ENCODE data around the gene DBH. TPM values are rescaled to one million over a fixed set of nuclear protein-coding genes. Genes with fewer than 3 reads are reported as not detected.

DBH gene
- total and polyA plus RNA-seq, 2 donors (not counting 3 experiments of a cell fraction or from before 2014, with no cell fraction given), result not detected

DNA sequence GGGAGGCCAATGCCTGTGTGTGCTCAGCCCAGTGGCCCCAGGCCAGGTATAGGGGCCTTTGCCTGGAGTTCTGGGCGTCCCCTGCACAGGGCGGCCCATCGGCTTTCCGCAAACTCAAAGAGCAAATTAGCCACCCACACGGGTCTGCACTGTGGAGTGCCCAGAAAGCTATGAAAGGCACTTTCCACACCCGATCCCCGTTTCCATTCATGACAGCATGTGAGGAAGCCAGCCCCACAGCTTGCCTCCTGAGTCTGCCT lies 5.2 kb downstream of the DBH start:
- Histone ChIP-seq H3K9ac (replicated peaks; ENCODE audit: extremely low read depth, insufficient read depth, low read length) (no peak overlapping the region), H2AFZ (ENCODE audit: low read depth, low read length) (no peak overlapping the region), H3K79me2 (ENCODE audit: control insufficient read depth, insufficient read depth, low read length) (no peaks in the 10 kb centered on the region), H3K4me3 (replicated peaks in 1 of 3; ENCODE audit: insufficient read depth in 1 of 3, low read depth in 1 of 3, low read length in 3 of 3) (no peak overlapping the region), H4K20me1 (replicated peaks; ENCODE audit: control insufficient read depth, extremely low read depth, insufficient read depth, low read length) (no peaks in the 10 kb centered on the region), H3K27me3 (ENCODE audit: control insufficient read depth in 2 of 2, insufficient read depth in 2 of 2, low read length in 2 of 2) (no peaks in the 10 kb centered on the region), H3K4me2 (ENCODE audit: insufficient read depth, low read length) (no peak overlapping the region), H3K36me3 (ENCODE audit: control insufficient read depth in 2 of 2, extremely low read depth in 1 of 2, insufficient read depth in 2 of 2, low read length in 2 of 2) (no peaks in the 10 kb centered on the region), H3K9me3 (replicated peaks; ENCODE audit: control insufficient read depth, insufficient read depth, low read length) (no peaks in the 10 kb centered on the region), H3K4me1 (ENCODE audit: control insufficient read depth, extremely low read depth, insufficient read depth, low read length) (no peaks in the 10 kb centered on the region), H3K27ac (ENCODE audit: insufficient read depth, low read depth, low read length) (no peak overlapping the region), H3K9me1 (replicated peaks; ENCODE audit: control insufficient read depth, extremely low read depth, insufficient read depth, low read length) (no peaks in the 10 kb centered on the region)
- CTCF ChIA-PET, result no interaction called here
- POLR2A ChIA-PET, result no interaction called here
- dilution Hi-C loops (cut with MboI; ENCODE audit: extremely low pct_ligation_motif_present, low sequenced_read_pairs), result no loop called here
- intact Hi-C loops (cut with micrococcal nuclease), result no loop called here
- no peak for TF ChIP-seq POLR2AphosphoS5 (IDR thresholded peaks at IDR 0.05; ENCODE audit: insufficient read depth, low read depth, low read length)
- TF ChIP-seq MYC (IDR thresholded peaks at IDR 0.05; ENCODE audit: low read depth, low read length), result no peak
- TF ChIP-seq FOS (IDR thresholded peaks at IDR 0.05; ENCODE audit: borderline replicate concordance, insufficient read depth, low read length), result no peak
- no peak for TF ChIP-seq POLR2A (IDR thresholded peaks at IDR 0.05; ENCODE audit: low read depth, low read length)
- DNase-seq (ENCODE audit: low read depth, low spot score) (no peak), FAIRE-seq (no peak)
- no TSS peak for BruUV-seq (replicated peaks)

- TF ChIP-seq FOS (IDR thresholded peaks at IDR 0.05; ENCODE audit: borderline replicate concordance, insufficient read depth, low read length) (no peak), MYC (IDR thresholded peaks at IDR 0.05; ENCODE audit: low read depth, low read length) (no peak), GATA2 (IDR thresholded peaks at IDR 0.05; ENCODE audit: insufficient read depth, insufficient read length, low read depth, low read length) (no peak), POLR2AphosphoS5 (IDR thresholded peaks at IDR 0.05; ENCODE audit: insufficient read depth, low read depth, low read length) (no peak), CTCF (IDR thresholded peaks at IDR 0.05; ENCODE audit: extremely low read depth in 1 of 2, insufficient read depth in 1 of 2, low read depth in 1 of 2, low read length in 2 of 2) (no peak), POLR2A (IDR thresholded peaks at IDR 0.05; ENCODE audit: low read depth, low read length) (no peak), EZH2 (IDR thresholded peaks at IDR 0.05; ENCODE audit: borderline replicate concordance, low read depth, low read length, severe bottlenecking) (no peak), JUN (IDR thresholded peaks at IDR 0.05; ENCODE audit: borderline replicate concordance, insufficient read depth, insufficient read length, low read depth) (no peak)
- TF ChIP-seq, protein P1, sequence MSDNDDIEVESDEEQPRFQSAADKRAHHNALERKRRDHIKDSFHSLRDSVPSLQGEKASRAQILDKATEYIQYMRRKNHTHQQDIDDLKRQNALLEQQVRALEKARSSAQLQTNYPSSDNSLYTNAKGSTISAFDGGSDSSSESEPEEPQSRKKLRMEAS (IDR thresholded peaks at IDR 0.05; ENCODE audit: insufficient read depth, insufficient read length), result no peak
- CTCF ChIA-PET, result no interaction called here
- H3K79me2 ChIP-seq (ENCODE audit: control insufficient read depth, insufficient read depth, low read length), result no peaks in the 10 kb centered on the region
- no peak overlapping the region for H3K27ac ChIP-seq (ENCODE audit: insufficient read depth, low read depth, low read length)
- dilution Hi-C loops (cut with MboI; ENCODE audit: extremely low pct_ligation_motif_present, low sequenced_read_pairs) (no loop called here), intact Hi-C loops (cut with micrococcal nuclease) (no loop called here)
- no peaks in the 10 kb centered on the region for H3K9me1 ChIP-seq (replicated peaks; ENCODE audit: control insufficient read depth, extremely low read depth, insufficient read depth, low read length)
- H3K9ac ChIP-seq (replicated peaks; ENCODE audit: extremely low read depth, insufficient read depth, low read length), result no peak overlapping the region
- POLR2A ChIA-PET, result no interaction called here
- FAIRE-seq (no peak), DNase-seq (ENCODE audit: low read depth, low spot score) (no peak)
- H3K4me1 ChIP-seq (ENCODE audit: control insufficient read depth, extremely low read depth, insufficient read depth, low read length), result no peaks in the 10 kb centered on the region
- no peaks in the 10 kb centered on the region for H3K9me3 ChIP-seq (replicated peaks; ENCODE audit: control insufficient read depth, insufficient read depth, low read length)
- H3K27me3 ChIP-seq (ENCODE audit: control insufficient read depth in 2 of 2, insufficient read depth in 2 of 2, low read length in 2 of 2), result no peaks in the 10 kb centered on the region
- H3K4me3 ChIP-seq (replicated peaks in 1 of 3; ENCODE audit: insufficient read depth in 1 of 3, low read depth in 1 of 3, low read length in 3 of 3), result no peak overlapping the region
- H4K20me1 ChIP-seq (replicated peaks; ENCODE audit: control insufficient read depth, extremely low read depth, insufficient read depth, low read length), result no peaks in the 10 kb centered on the region
- H2AFZ ChIP-seq (ENCODE audit: low read depth, low read length), result no peak overlapping the region
- no peaks in the 10 kb centered on the region for H3K36me3 ChIP-seq (ENCODE audit: control insufficient read depth in 2 of 2, extremely low read depth in 1 of 2, insufficient read depth in 2 of 2, low read length in 2 of 2)
- no TSS peak for BruUV-seq (replicated peaks)
- H3K4me2 ChIP-seq (ENCODE audit: insufficient read depth, low read length), result no peak overlapping the region
Observed at GRCh38 chr9:133641861-133642595, 5.9 kb downstream of the DBH start.

Measured in endothelial cell of umbilical vein (primary cell).